Activated naive CD4-positive, alpha-beta T cell treated with anti-CD3 and anti-CD28 coated beads, Interleukin-2, amount 50 U/mL, for 24 hours (primary cell): Measurements from ENCODE around the gene PREB.

Source experiments
- H3K27ac Mint-ChIP-seq: one replicate; pipeline ENCODE4 v1.8.0; 2021; ENCODE audit warnings: mild to moderate bottlenecking, mixed read lengths
- H3K27me3 Mint-ChIP-seq: one replicate; pipeline ENCODE4 v1.8.0; 2021; ENCODE audit warnings: mixed read lengths
- H3K36me3 Mint-ChIP-seq: one replicate; pipeline ENCODE4 v1.8.0; 2021; ENCODE audit warnings: mixed read lengths
- H3K4me1 Mint-ChIP-seq: one replicate; pipeline ENCODE4 v1.8.0; 2021; ENCODE audit warnings: mixed read lengths
- H3K4me3 Mint-ChIP-seq: one replicate; pipeline ENCODE4 v1.8.0; 2021; ENCODE audit warnings: mild to moderate bottlenecking, mixed read lengths
- H3K9me3 Mint-ChIP-seq: one replicate; pipeline ENCODE4 v1.8.0; 2021; ENCODE audit warnings: mixed read lengths

The PREB gene

DNA sequence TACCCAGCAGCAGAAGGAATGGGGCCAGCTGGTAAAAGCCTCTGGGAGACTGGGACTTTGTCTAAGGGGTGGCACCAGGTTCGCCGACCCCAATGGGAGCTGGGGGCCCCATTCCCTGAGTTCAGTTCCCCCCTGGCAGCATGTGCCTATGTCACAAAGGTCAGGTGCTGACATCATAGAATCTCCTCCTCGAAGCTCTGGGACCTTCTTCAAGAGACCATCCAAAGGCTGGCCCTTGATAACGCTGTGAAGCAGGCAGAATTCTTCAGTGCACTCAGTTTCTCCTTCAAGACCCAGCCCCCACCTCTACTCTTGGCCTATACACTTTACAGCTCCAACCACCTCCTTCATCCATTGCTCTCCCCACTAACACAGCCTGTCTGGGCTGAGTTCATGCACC, 4.9 kb upstream of the PREB start, which contains the start of gene PRR30:
Gene PRR30 (minus strand): TSS at position 101 of the 400 bp plus-strand sequence. CDS start 1,081 bp downstream, outside the sequence.
- Mint-ChIP-seq H3K27ac (no peak within 1 kb of the TSS), H3K4me3 (no peak within 1 kb of the TSS), H3K4me1 (no peaks in the 10 kb centered on the region), H3K9me3 (no peaks in the 10 kb centered on the region), H3K27me3 (peaks cover 2% of the 10 kb centered on the region), H3K36me3 (no peaks in the 10 kb centered on the region)

DNA sequence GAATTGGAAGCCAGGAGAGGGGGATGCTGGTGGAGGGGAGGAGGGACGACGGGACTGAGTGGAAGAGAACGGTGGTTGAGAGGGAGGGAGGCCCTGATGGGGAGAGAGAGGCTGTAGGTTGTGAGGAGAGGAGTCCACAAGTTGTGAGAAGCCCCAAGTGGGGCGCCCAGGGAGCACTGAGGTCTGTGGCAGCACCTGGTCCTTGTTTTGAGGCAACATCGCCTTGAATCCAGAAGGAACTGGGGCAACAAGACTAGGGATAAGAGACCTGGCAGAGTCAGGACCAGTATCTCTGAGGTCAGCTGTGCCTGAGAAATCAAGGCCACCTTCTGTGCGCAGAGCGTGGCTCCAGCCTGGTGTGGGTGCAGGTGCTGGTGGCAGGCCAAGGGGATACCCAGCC, 3.7 kb upstream of the PREB start:
- no peak overlapping the region for H3K4me3 Mint-ChIP-seq
- no peaks in the 10 kb centered on the region for H3K9me3 Mint-ChIP-seq
- H3K27ac Mint-ChIP-seq = no peak overlapping the region
- peaks cover 8% of the 10 kb centered on the region for H3K4me1 Mint-ChIP-seq
- peaks cover under 1% of the 10 kb centered on the region for H3K36me3 Mint-ChIP-seq
- peaks cover 1% of the 10 kb centered on the region for H3K27me3 Mint-ChIP-seq

DNA sequence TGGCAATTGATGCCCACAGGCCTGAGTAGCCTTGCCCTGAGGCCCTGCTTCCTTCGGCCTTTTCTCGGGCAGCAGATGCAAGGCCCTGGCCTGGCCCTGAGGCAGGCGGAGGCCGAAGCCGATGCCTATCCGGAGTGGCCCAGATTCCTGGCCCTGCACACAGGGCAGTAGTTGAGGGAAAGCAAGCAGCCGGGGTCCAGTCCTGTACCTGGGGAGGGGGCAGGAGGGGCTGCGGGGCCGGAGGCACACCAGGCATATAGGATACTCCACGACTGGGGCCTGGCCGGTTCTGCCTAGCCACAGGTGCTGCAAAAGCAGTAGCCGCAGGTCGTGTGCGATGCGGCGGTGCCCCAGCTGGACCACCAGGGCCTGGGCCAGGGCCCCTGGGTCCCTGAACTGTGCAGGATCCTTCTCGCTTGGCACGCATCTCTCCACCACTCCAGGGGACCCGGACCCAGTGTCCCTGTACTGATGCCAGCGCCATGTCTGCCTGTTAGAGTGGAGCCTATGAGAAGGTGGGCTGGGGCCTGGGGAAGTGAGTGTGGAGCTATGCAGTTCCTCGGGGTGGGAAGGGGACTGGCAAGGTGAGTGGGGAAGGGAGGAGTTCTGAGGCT, 3.0 kb upstream of the PREB start:
- Mint-ChIP-seq H3K4me1 (peaks cover 14% of the 10 kb centered on the region), H3K9me3 (no peaks in the 10 kb centered on the region), H3K36me3 (peaks cover 4% of the 10 kb centered on the region), H3K27me3 (no peaks in the 10 kb centered on the region), H3K4me3 (no peak overlapping the region), H3K27ac (no peak overlapping the region)

DNA sequence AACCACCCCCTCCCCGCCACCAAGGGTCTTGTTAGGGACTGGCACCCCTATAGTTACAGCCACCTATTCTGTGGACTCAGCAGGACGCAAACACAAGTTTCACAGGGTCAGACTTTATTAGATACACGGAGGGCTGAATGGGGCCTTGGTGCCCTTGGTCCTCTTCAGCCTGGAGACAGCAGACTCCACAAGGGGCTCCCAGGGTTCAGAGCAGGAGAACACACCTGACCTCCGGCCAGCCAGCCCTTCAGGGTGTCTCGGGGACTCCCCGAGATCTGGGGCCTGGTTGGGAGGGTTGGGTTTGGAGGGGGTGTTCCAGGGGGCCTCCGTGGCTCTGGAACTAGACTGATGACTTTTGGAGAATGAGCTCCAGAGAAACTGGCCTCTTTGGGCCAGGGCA, 2.3 kb upstream of the PREB start:
- H3K36me3 Mint-ChIP-seq = peaks cover 4% of the 10 kb centered on the region
- H3K27ac Mint-ChIP-seq = no peak overlapping the region
- peaks cover 16% of the 10 kb centered on the region for H3K4me1 Mint-ChIP-seq
- H3K4me3 Mint-ChIP-seq = no peak overlapping the region
- no peaks in the 10 kb centered on the region for H3K9me3 Mint-ChIP-seq
- H3K27me3 Mint-ChIP-seq = no peaks in the 10 kb centered on the region

DNA sequence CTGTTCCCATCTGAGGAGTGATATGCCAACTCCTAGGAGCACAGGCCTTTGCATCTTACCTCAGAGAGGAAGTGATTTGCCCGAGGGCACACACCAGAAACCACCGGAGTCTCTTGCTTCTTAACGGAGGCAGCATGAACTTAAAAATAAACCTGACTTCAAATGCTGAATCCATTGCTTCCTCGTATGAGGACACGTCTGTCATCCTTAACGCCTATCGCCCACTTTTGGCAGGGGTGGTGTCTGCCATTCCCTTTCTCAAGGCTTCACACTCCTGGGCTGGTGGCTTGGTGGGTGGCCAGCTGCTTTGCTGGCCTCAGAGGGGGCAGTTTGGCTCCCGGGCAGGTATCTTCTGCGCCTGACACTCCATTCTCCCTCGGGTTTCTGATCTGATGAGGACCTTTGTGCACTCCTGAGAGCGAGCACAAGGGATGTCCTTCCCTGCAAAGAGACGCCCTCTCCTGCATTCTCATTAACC, 1.1 kb upstream of the PREB start:
- H3K27me3 Mint-ChIP-seq = no peaks in the 10 kb centered on the region
- peak overlapping the region; percentile 98 for H3K27ac Mint-ChIP-seq
- no peaks in the 10 kb centered on the region for H3K9me3 Mint-ChIP-seq
- H3K36me3 Mint-ChIP-seq = peaks cover 9% of the 10 kb centered on the region
- peak overlapping the region; percentile 92 for H3K4me3 Mint-ChIP-seq
- H3K4me1 Mint-ChIP-seq = peaks cover 19% of the 10 kb centered on the region

DNA sequence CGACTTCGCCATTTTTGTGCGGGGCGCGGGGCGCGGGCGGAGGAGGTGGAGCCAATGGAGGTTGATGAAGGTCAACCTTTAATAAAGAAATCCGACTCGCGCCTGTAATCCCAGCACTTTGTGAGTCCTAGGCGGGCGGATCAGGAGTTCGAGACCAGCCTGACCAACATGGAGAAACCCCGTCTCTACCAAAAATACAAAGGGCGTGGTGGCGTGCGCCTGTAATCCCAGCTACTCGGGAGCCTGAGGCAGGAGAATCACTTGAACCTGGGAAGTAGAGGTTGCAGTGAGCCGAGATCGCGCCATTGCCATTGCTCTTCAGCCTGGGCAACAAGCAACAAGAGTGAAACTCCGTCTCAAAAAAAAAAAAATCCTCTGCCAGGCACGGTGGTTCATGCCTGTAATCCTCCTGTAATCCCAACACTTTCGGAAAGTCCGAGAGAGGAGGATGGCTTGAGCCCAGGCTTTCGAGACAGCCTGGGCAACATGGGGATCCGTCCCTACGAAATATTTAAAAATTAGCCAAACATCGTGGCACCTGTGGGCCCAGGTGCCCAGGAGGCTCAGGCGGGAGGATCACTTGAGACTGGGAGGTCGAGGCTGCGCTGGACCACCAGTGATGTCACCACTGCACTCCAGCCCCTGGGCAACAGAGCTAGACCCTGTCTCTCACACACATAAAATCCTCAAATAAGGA, 493 bp upstream of the PREB start:
- Mint-ChIP-seq H3K36me3 (peaks cover 9% of the 10 kb centered on the region), H3K4me3 (peak overlapping the region; percentile 92), H3K9me3 (no peaks in the 10 kb centered on the region), H3K4me1 (peaks cover 19% of the 10 kb centered on the region), H3K27me3 (no peaks in the 10 kb centered on the region), H3K27ac (peak overlapping the region; percentile 98)

DNA sequence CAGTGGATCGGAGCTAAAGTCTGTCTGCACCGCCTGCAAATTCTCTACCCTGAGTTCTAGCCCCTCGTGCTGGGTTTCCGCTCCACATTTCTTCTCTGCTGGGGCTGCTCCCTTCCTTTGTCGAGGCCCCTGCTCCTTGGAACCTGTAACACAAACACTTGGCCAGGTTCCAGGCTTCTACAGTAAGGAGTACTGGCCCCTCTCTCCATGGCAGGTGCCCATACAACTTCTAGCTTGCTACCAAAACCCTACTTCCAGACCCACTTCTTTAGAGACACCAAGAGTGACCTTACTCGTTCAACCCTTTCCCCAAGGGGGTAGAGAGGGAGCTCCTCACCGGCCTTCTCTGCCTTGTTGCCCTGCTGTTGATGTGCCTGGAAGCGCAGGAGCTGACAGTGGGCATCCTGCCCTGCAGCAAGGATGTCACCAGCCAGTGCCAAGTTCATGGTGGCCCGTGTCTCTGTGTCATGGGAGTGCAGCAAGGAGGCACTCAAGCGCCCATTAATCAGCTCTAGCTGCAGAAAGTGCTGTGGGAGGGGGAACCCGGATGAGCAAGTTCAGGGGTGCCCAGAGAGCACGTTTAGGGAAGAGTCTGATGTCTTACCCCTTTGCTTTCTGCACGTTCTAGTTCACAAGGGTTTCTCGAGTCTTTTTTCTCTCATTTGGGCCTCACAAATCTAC, 1.1 kb downstream of the PREB start:
- Mint-ChIP-seq H3K27ac (peak overlapping the region; percentile 59), H3K4me3 (peak overlapping the region; percentile 92), H3K9me3 (no peaks in the 10 kb centered on the region)

DNA sequence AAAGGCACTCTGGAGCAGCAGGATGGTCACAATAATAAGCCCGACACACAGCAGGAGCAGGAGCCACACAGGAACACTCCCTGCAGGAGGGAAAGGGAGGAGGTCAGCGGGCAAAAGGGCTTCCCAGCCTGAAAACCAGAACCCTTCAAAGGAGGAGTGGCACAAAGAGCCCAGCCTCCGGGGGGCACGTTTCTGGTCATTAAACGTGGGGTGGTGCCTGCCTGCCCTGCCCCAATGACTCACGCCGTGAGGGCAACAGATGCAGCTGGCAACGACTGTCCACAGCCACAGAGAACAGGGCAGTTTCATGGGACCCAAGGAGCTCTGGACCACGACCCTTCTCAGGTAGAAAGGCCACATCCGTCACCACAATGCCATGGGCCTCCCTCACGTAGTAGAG, 3.0 kb downstream of the PREB start:
- H3K9me3 Mint-ChIP-seq = no peaks in the 10 kb centered on the region
- peak overlapping the region; percentile 6 for H3K4me3 Mint-ChIP-seq
- H3K27ac Mint-ChIP-seq = no peak overlapping the region
- H3K36me3 Mint-ChIP-seq = peaks cover 9% of the 10 kb centered on the region
- peaks cover 19% of the 10 kb centered on the region for H3K4me1 Mint-ChIP-seq
- no peaks in the 10 kb centered on the region for H3K27me3 Mint-ChIP-seq

More for the DNA sequence above, 1.1 kb downstream of the PREB start:
- Mint-ChIP-seq H3K27me3 (no peaks in the 10 kb centered on the region), H3K36me3 (peaks cover 9% of the 10 kb centered on the region), H3K4me1 (peaks cover 19% of the 10 kb centered on the region)

DNA sequence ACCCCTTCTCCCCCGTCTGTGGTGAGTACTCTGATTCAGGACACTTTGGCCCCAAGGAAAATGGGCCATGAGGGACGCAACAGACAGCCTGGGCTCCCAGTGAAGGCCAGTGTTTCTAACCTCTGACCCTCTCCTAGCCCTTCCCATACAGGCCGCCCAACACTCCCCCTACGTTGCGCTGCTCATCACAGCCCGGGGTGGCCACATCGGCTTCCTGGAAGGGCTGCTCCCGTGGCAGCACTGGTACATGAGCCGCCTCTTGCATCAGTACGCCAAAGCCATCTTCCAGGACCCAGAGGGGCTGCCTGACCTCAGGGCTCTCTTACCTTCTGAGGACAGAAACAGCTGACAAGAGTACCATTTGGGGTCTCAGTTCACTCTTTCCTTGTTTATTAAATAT, 4.0 kb downstream of the PREB start:
- Mint-ChIP-seq H3K4me1 (peaks cover 19% of the 10 kb centered on the region), H3K9me3 (no peaks in the 10 kb centered on the region), H3K27me3 (no peaks in the 10 kb centered on the region), H3K36me3 (peaks cover 9% of the 10 kb centered on the region), H3K27ac (no peak overlapping the region), H3K4me3 (no peak overlapping the region)

DNA sequence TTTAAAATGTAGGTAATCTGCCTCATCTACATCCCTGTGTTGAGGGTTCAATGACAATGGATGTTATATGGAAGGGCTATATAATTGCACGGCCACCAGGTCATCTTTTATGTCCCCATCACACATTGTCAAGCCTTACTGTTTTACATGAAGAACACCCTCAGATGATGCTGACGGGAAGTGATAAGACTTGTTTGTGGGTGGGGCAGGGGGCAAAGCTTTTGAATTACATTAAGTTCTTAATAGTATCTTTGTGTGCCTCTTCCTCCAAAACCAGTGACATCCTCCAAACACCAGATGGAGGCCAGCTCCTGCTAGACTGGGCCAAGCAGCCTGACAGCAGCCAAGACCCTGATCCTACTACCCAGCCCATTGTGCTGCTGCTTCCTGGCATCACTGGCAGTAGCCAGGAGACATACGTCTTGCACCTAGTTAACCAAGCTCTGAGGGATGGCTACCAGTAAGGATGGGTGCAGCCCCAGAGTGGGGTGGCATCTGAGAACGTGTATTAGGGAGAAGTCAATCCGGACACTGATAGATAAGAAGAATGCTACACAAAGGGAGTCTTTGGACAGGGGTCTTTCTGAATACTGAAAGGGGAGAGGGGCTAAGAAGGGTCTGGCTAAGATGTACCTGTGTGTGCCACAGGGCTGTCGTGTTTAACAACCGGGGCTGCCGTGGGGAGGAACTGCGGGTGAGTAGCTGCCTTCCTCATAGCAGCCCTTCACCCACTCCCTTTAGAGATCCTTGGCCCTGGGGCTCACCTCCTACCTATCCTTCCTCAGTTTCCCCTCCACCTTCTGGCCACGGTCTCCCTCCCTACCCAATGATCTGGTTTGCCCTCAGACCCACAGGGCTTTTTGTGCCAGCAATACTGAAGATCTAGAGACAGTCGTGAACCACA, 5.5 kb downstream of the PREB start:
- Mint-ChIP-seq H3K27ac (peak overlapping the region; percentile 63), H3K27me3 (no peaks in the 10 kb centered on the region), H3K4me3 (no peak overlapping the region), H3K36me3 (peaks cover 9% of the 10 kb centered on the region), H3K9me3 (no peaks in the 10 kb centered on the region), H3K4me1 (peaks cover 19% of the 10 kb centered on the region)

DNA sequence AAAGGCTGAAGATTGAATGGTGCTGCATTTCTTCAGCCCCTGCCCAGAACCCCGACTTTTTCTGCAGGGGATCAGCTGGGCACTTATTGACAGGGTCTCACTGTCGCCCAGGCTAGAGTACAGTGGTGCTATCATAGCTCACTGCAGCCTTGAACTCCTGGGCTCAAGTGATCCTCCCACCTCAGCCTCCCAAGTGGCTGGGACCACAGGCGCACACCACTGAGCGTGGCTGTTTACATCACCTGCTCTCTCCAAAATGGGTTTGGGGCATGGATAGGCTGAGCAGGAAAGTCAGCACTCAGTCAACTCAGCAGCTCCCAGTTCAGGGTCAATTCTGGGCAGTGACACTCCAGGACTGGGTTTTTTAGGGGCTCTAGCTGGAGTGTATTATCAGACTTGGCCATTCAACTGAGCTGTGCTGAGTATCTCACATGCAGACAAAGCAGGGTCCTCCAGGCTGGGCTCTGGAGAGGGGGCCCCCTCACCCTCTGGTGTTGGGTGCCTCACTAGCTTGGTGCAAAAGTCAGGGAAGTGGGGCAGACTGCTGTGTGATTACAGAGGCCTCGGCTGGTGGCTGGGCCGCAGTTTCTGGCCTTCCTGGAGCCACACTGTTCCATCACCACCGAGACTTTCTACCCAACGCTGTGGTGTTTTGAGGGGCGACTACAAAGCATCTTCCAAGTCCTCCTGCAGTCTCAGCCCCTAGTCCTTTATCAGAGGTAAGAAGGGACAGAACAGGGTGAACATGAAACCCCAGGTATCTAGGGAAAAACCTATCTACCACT, 6.4 kb downstream of the PREB start:
- H3K27me3 Mint-ChIP-seq = no peaks in the 10 kb centered on the region

DNA sequence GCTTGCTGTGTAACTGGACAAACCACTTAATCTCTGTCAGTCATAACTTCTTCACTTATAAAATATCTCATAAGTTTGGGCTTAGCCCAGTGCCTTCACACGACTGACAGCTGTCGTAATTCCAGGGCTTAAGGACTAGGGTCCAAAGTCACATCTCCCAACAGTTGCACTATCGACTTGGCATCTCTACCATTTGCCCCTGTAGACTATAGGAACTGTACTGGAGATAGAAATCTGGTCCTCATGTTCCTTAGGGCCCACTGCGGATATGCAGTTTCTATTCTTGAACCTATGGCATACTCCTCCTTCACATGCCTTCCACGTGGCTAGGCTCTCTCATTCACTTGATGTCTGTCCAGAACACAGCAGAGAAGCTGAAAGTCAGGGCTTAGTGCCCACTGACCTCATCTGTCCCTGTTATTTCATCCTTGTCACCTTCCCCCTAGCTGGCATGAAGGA, 8.2 kb downstream of the PREB start:
- Mint-ChIP-seq H3K4me1 (peaks cover 13% of the 10 kb centered on the region), H3K27ac (no peak overlapping the region), H3K4me3 (no peak overlapping the region), H3K27me3 (no peaks in the 10 kb centered on the region), H3K9me3 (no peaks in the 10 kb centered on the region), H3K36me3 (peaks cover 4% of the 10 kb centered on the region)

More for the DNA sequence above, 6.4 kb downstream of the PREB start:
- H3K36me3 Mint-ChIP-seq = peaks cover 8% of the 10 kb centered on the region
- no peak overlapping the region for H3K4me3 Mint-ChIP-seq
- H3K27ac Mint-ChIP-seq = no peak overlapping the region
- H3K9me3 Mint-ChIP-seq = no peaks in the 10 kb centered on the region
- H3K4me1 Mint-ChIP-seq = peaks cover 15% of the 10 kb centered on the region

DNA sequence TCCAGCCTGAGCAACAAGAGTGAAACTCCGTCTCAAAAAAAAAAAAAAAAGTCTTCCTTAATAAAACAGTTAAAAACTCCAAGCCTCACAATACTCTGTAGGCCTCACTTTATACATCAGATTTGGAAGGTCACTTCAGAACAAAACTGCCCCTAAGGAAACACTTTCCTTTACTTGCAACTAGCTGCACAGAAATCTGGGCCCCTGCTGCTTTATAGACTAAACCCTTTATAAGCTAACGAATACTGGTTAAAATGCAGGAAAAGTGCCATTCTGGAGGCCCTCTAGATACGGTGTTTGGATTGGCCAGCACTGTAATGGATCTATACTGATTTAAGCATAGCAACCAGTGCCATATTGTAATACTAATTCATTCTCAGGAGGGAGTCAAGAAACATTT, 9.3 kb downstream of the PREB start:
- no peaks in the 10 kb centered on the region for H3K36me3 Mint-ChIP-seq
- no peak overlapping the region for H3K4me3 Mint-ChIP-seq
- peaks cover under 1% of the 10 kb centered on the region for H3K27me3 Mint-ChIP-seq
- H3K4me1 Mint-ChIP-seq = peaks cover 12% of the 10 kb centered on the region
- no peaks in the 10 kb centered on the region for H3K9me3 Mint-ChIP-seq
- H3K27ac Mint-ChIP-seq = no peak overlapping the region

DNA sequence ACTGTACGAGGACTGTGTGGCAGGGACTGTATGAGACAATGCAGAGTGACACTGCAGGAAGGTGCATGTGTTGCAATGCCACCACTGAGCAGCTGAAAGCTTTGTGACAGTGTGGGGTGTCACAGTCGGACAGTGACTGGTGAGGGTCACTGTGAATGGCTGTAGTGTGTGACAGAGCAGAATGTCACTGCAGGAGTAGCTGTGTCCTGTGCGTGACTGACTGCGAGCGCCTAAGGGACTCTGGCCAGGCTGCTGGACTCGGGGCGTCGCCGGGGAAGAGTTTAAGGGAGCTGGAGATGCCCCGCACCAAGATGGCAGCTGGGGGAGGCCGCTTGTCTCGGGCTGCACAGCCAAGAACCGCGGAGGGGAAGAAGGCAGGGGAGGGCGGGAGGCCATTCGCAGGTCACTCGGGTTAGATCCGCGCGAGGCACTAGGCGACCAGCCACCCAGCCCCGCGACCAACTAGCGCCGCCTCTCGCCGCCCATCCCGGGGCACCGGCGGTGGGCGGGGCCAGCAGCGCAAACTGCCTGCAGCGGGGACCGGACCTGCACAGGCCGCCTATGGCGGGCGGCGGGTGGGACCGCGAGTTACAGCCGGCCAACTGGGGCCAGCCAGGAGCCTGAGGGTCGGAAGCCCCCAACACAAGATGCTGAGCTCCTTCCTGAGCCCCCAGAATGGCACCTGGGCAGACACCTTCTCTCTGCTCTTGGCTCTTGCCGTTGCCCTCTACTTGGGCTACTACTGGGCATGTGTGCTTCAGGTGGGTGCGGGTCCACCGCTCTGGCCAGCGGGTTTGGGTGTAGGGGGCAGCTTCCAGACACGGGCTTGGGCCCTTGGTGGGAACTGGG, 10.9 kb downstream of the PREB start, which contains the start of gene ABHD1:
Gene ABHD1 (plus strand): TSS at position 514 of the 849 bp plus-strand sequence. CDS start 134 bp downstream, at position 648.
- H3K9me3 Mint-ChIP-seq = no peaks in the 10 kb centered on the region
- no peaks in the 10 kb centered on the region for H3K36me3 Mint-ChIP-seq
- peaks cover 16% of the 10 kb centered on the region for H3K4me1 Mint-ChIP-seq
- peaks cover 9% of the 10 kb centered on the region for H3K27me3 Mint-ChIP-seq
- H3K4me3 Mint-ChIP-seq = peak within 1 kb of the TSS; percentile 87
- H3K27ac Mint-ChIP-seq = peak within 1 kb of the TSS; percentile 57
